Adipose tissue (tissue), 3 donors: ENCODE results near the gene ECM1. TPM values are rescaled to one million over a fixed set of nuclear protein-coding genes. Genes with fewer than 3 reads are reported as not detected.
A peak's percentile ranks its signal among the peaks of the same experiment; 100 is the strongest.

ENCODE experiments used
- H3K27ac ChIP-seq: one replicate; pipeline ENCODE4 v1.5.1; 2013; ENCODE audit warnings: low read depth, low read length
- WGBS, 3 donors: extraction: QIAGEN DNeasy Blood & Tissue Kit; methylation state at CpG; one replicate each; pipeline ENCODE4 v1.1.7; 2013; 5-methylcytosine and 5-hydroxymethylcytosine counted together
- polyA plus RNA-seq, 3 donors: library from polyadenylated mRNA; stranded (reverse); fragments of 200-250 nt; gene quantifications; one replicate each; pipeline ENCODE4 v1.2.3, GENCODE V29; 2013
- donor health status: healthy with polysubstance abuse.
- donor health status: Bipolar disorder and iron deficiency.
- donor health status: healthy.

Gene ECM1
- polyA plus RNA-seq, 3 donors, result 2.7 to 10.8 (median 10.1) TPM

GRCh38 chr1:150535511-150536287 lies 27.8 kb downstream of the ECM1 start:
- H3K27ac ChIP-seq, result no peak overlapping the region
- WGBS, 3 donors, result 91 to 94% (median 92%) methylated on average over 14 of the region's 14 CpGs

GRCh38 chr1:150536836-150537731 lies 29.2 kb downstream of the ECM1 start:
- H3K27ac ChIP-seq, result no peak overlapping the region
- 89 to 96% (median 91%) methylated on average over 12 of the region's 12 CpGs for WGBS, 3 donors

DNA sequence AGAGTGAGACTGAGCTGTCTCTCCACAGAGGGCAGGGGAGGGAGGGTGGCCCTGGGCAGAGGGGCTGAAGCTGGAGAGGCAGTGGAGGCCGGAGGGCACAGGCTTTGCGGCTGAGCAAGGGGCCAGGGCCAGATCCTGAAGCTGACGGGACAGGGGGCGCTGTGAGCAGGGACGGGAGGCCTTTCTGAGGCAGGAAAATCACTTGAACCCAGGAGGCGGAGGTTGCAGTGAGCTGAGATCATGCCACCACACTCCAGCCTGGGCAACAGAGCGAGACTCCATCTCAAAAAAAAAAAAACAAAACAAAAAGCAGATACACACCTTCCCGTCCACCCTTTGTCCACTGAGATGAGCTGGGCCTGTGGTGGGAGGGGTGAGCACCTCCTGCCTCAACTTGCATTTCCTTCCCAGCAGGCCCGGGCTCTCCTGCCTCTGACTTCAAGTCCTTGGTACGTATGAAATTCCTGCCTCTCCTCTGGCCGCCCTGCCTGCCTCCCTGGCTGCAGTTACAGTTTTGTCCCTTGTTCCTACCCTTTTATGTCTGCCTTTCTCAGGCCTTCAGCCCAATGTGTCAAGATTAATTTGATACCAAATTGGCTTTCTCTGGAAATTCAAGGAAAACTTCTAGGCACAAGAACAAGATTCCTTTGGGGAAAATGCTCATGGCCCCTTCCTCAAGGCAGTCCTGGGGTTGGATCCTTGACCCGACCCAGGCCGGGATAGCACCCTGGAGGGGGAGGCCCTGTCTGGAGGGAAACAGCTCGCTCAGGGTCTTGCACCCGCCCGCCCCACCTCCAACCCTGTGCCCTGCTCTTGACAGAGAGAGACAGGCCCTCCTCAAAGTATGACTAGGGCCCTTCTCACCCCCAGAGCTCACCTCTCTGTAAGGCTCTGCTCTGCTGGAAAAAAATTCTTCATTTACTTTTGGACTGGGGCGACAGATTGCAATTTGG lies 30.1 kb downstream of the ECM1 start:
- 68 to 80% (median 71%) methylated on average over 16 to 17 of the region's 17 CpGs for WGBS, 3 donors
- H3K27ac ChIP-seq, result no peak overlapping the region

- H3K27ac ChIP-seq, result no peak overlapping the region
- 73 to 77% (median 75%) methylated on average over 13 of the region's 13 CpGs for WGBS, 3 donors
Observed at GRCh38 chr1:150543500-150544143, 35.7 kb downstream of the ECM1 start.

DNA sequence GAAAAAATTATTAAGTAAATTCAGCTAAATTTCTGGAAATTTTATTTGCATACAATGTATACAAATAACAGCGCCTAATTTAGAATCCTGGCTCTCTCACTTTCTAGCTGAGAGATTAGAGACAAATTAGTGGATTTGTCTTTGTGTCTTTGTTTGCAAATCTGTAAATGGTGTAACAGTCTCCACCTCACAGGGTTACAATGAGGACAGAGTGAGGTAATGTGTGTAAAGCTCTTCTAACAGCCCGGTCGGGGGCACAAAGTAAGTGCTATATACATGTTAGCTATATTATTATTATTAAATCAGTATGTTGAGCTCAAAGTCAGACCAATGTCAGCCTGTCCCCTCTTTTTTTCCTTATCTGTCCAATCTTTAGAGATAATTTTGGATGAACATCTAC lies 36.3 kb downstream of the ECM1 start:
- no peak overlapping the region for H3K27ac ChIP-seq
- WGBS, 3 donors, result 54 to 74% (median 57%) methylated on average over 3 of the region's 3 CpGs

DNA sequence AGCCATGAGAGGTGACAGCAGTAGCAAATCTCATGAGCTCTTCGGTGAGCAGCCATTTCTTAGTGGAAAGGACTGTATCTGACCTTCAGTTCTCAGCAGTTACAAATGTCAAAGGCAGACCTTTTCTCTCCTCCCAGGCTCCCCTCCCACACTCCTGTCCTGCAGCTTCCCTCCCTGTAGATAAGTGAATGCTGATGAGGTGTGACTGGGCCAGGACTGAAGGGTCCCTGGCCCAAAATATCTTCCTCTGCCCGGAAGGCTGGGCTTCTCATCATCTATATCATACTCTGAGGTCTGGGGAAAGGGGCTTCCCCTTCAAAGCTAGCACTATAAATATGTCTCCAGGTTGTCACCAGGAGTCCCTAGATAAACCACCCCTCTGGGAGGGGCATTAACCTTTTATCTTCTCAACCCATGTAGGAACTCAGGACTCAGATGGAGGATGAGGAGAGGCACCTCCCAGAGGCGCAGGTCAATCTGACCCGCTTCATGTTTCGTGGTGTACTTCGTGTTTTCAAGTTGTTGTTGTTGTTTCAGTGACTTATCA lies 37.6 kb downstream of the ECM1 start:
- WGBS, 3 donors, result 83 to 86% (median 84%) methylated on average over 6 of the region's 6 CpGs
- H3K27ac ChIP-seq, result no peak overlapping the region

- 83 to 88% (median 87%) methylated on average over 16 of the region's 16 CpGs for WGBS, 3 donors
- H3K27ac ChIP-seq, result no peak overlapping the region
Observed at GRCh38 chr1:150546294-150546937, 38.5 kb downstream of the ECM1 start.

GRCh38 chr1:150548324-150548631 lies 40.4 kb downstream of the ECM1 start:
- no peak overlapping the region for H3K27ac ChIP-seq
- WGBS, 3 donors, result 44 to 58% (median 54%) methylated on average over 4 of the region's 4 CpGs

GRCh38 chr1:150548632-150549495 lies 41.0 kb downstream of the ECM1 start, which contains the start of gene ADAMTSL4:
Gene ADAMTSL4 (plus strand): TSS chr1:150549408. CDS start chr1:150552289, 2,881 bp downstream.
- 0 to 1% (median 1%) methylated on average over 61 to 91 of the region's 91 CpGs for WGBS, 3 donors

GRCh38 chr1:150549496-150550221 lies 41.8 kb downstream of the ECM1 start:
- peak overlapping the region; percentile 21 for H3K27ac ChIP-seq
- WGBS, 3 donors, result 12 to 19% (median 13%) methylated on average over 39 to 43 of the region's 43 CpGs

More at GRCh38 chr1:150548632-150549495, 41.0 kb downstream of the ECM1 start, which contains the start of gene ADAMTSL4:
- peak within 1 kb of the TSS; percentile 28 for H3K27ac ChIP-seq

DNA sequence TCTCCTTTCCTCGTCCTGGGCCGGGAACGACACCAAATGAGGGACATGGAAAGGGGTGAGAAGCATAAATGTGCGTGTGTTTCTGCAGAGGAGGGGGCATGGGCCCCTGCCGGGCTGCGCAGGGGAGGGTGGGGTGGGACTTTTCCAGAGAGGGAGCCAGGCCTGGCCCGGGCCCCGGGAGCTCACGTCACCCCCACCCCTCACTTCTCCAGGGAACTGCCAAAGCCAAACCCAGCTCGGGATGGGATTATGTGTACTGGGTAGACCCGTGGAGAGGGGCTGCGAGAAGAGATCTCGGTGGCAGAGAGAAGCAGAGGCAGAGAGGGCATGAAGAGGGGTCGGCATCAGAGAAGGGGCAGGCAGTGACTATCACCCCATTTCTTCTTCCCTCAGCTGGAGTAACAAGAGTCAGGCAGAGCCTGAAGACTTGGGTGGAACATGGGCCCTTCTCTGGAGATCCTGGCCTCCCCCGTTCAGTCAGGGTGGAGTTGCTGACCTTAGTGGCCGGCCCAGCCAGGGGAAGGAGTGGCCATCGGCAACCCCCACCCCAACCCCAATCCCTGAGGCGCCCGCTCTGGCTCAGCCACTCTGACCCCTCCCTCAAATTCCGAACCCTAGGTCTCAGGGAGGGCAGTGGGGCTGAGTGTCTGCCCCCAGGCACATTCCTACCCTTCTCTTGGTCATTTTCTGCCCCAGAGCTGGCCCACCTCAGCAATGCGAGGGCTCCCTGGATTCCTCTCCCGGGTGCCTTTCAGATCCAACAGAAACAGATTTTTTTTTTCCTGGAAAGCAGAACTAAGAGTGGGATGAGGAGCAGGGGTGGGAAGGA lies 42.5 kb downstream of the ECM1 start:
- WGBS, 3 donors, result 52 to 60% (median 58%) methylated on average over 20 to 22 of the region's 22 CpGs
- H3K27ac ChIP-seq, result peak overlapping the region; percentile 28

DNA sequence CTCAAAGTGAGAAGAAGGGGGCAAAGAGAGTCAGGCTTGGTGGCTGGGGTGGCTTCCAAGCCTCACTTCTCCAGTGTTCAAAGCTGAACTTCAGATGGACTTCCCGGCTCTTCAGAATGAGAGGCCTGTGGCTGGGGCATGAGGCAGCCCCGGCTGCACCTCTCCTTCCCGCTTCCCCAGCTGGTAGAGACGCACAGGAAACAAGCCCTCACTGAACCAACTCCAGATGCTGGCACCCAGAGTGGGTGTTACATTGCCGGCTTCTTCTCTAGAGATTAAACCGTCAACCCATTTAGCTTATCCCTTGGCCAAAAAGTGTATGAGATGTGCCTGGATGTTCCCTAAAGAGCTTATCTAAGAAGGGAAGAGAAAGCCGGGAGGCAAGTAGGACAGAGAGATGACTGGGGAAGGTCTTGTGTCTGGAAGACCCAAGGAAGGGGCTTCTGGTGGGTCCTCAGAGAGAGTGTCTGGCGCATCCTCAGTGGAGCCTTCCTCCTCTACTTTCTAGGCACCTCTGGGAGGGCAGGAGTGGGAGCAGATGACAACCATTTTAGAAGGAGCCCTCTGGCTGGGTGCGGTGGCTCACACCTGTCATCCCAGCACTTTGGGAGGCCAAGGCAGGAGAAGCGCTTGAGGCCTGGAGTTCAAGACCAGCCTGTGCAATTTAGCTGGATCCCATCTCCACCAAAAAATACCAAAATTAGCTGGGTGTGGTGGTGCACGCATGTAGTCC lies 43.3 kb downstream of the ECM1 start:
- H3K27ac ChIP-seq, result peak overlapping the region; percentile 28
- 48 to 77% (median 60%) methylated on average over 11 of the region's 11 CpGs for WGBS, 3 donors

GRCh38 chr1:150551784-150552127 lies 43.8 kb downstream of the ECM1 start:
- WGBS, 3 donors, result 15 to 38% (median 29%) methylated on average over 1 of the region's 1 CpG

GRCh38 chr1:150552128-150552910 lies 44.4 kb downstream of the ECM1 start:
- peak overlapping the region; percentile 30 for H3K27ac ChIP-seq
- 18 to 32% (median 20%) methylated on average over 12 to 13 of the region's 13 CpGs for WGBS, 3 donors

More at GRCh38 chr1:150551784-150552127, 43.8 kb downstream of the ECM1 start:
- H3K27ac ChIP-seq, result peak overlapping the region; percentile 30
